Measurements from ENCODE around the gene EHD4.

EHD4 gene

DNA sequence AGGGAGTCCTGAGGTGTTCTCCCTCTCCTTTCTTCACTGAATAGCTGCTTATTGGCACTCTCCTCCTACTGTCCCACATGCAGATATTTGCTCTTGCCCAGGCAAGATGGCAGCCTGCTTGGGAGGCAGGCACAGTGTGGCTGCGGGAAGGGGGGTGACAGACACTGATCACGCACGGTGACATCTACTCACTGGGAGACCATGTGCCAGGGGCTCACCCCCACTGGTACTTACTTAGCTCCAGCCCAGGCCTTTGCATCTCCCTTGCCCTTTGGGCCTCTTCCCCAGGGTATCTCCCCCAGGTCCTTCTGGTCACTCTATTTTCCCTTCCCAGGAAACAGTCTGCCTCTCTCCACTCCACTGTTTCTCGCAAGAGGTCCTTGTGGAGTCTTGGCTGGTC, 42.0 kb upstream of the EHD4 start:
- TF ChIP-seq, protein P1, sequence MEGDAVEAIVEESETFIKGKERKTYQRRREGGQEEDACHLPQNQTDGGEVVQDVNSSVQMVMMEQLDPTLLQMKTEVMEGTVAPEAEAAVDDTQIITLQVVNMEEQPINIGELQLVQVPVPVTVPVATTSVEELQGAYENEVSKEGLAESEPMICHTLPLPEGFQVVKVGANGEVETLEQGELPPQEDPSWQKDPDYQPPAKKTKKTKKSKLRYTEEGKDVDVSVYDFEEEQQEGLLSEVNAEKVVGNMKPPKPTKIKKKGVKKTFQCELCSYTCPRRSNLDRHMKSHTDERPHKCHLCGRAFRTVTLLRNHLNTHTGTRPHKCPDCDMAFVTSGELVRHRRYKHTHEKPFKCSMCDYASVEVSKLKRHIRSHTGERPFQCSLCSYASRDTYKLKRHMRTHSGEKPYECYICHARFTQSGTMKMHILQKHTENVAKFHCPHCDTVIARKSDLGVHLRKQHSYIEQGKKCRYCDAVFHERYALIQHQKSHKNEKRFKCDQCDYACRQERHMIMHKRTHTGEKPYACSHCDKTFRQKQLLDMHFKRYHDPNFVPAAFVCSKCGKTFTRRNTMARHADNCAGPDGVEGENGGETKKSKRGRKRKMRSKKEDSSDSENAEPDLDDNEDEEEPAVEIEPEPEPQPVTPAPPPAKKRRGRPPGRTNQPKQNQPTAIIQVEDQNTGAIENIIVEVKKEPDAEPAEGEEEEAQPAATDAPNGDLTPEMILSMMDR (IDR thresholded peaks at IDR 0.05; ENCODE audit: insufficient read depth, low read length, missing control alignments): no peak
- ChIA-PET POLR2A (no interaction called here), CTCF (no interaction called here)

GRCh38 chr15:42012928-42013482, 40.6 kb upstream of the EHD4 start:
- no peak for DNase-seq (ENCODE audit: low read depth, low spot score)
- CTCF ChIA-PET: no interaction called here
- POLR2A ChIA-PET: no interaction called here
- no peak overlapping the region for H3K4me3 ChIP-seq (ENCODE audit: low read depth, low read length)
- TF ChIP-seq, protein P1 (IDR thresholded peaks at IDR 0.05; ENCODE audit: insufficient read depth, low read length, missing control alignments): no peak

More for the DNA sequence above, 42.0 kb upstream of the EHD4 start:
- H3K4me3 ChIP-seq (ENCODE audit: low read depth, low read length): no peak overlapping the region
- DNase-seq (ENCODE audit: low read depth, low spot score): no peak

DNA sequence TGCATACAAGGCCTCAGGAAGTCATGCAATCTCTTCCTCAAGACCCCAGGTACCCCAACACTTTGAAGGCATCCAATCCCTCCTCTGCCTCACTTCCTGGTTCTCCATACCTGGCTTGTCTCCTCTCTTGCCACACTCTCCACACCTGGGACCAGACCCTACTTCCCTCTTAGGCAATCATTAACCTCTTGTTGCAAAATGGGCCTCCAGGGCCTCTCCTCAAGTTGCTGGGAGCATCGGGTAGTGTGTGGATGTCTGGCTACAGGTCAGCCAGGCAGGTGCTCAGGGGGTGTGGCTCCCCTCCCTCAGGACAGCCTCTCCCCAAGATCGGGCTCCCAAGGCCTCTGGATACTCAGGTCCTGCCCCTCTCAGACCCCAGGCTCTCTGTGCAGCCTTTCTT, 39.9 kb upstream of the EHD4 start:
- DNase-seq (ENCODE audit: low read depth, low spot score): no peak
- CTCF ChIA-PET: no interaction called here
- TF ChIP-seq, protein P1 (IDR thresholded peaks at IDR 0.05; ENCODE audit: insufficient read depth, low read length, missing control alignments): no peak
- H3K4me3 ChIP-seq (ENCODE audit: low read depth, low read length): no peak overlapping the region
- POLR2A ChIA-PET: no interaction called here

DNA sequence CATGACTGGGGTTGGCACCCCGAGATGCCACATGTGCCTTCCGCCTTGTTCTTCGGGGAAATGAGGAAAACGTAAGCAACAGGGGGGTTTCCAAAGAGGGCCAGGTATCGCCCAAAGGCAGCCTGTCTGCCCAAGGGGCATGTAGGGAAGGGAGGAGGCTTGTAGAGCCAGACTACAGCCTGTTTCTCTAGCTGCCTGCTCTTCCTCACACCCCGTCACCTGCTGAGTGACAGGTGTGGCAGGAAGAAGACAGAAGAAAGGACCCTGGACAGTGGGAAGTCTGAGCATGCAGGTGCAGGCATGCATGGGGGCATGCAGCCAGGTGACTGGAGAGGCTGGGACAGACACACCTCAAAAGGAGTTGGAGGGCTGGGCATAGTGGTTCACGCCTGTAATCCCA, 38.7 kb upstream of the EHD4 start:
- ChIA-PET CTCF (no interaction called here), POLR2A (no interaction called here)
- H3K4me3 ChIP-seq (ENCODE audit: low read depth, low read length): no peak overlapping the region

GRCh38 chr15:42010434-42010833, 38.1 kb upstream of the EHD4 start:
- no peak for DNase-seq (ENCODE audit: low read depth, low spot score)
- POLR2A ChIA-PET: no interaction called here

More for the DNA sequence above, 38.7 kb upstream of the EHD4 start:
- TF ChIP-seq, protein P1 (IDR thresholded peaks at IDR 0.05; ENCODE audit: insufficient read depth, low read length, missing control alignments): no peak
- DNase-seq (ENCODE audit: low read depth, low spot score): no peak

DNA sequence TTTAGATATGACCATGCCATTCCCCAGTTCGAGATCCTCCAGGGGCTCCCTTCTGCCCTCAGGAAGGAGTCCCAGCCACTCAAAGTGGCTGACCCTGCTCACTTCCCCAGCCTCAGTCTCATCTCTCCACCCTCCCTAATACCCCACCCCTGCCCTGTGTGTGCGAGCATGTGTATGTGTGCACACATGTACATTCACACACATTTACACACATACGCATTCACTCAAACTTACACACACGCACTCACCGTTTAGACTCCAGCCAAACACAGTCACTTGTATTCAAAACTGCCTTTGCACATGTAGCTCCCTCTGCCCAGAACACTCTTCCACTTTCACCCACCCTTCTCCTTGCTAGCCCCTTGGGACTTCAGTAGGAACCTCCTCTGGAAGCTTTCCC, 37.1 kb upstream of the EHD4 start:
- H3K4me3 ChIP-seq (ENCODE audit: low read depth, low read length): no peak overlapping the region
- TF ChIP-seq, protein P1 (IDR thresholded peaks at IDR 0.05; ENCODE audit: insufficient read depth, low read length, missing control alignments): no peak
- POLR2A ChIA-PET: no interaction called here
- CTCF ChIA-PET: interaction anchor here (1.1 to 1.3 kb wide), 2 partner anchors 17 to 20 kb away, joined by 3 to 5 read pairs; no protein-coding TSS in a partner anchor
- DNase-seq (ENCODE audit: low read depth, low spot score): no peak

More at GRCh38 chr15:42010434-42010833, 38.1 kb upstream of the EHD4 start:
- CTCF ChIA-PET: interaction anchor here (1.3 kb wide), 1 partner anchor 21 kb away, joined by 5 read pairs; no protein-coding TSS in a partner anchor
- TF ChIP-seq, protein P1 (IDR thresholded peaks at IDR 0.05; ENCODE audit: insufficient read depth, low read length, missing control alignments): no peak
- no peak overlapping the region for H3K4me3 ChIP-seq (ENCODE audit: low read depth, low read length)
